Amniotic epithelial cell (primary cell): ENCODE measurements around the gene ATG101.
"Not testable (repeated sequence)": the region's sequence is repeated elsewhere in the genome, so short reads cannot be mapped to it uniquely, and the experiment has no call there.

ENCODE experiments used
- DNase-seq: peaks from one replicate; pipeline ENCODE4 v3.0.0-alpha.2; 2010; ENCODE audit warnings: low read depth

The ATG101 gene

GRCh38 chr12:52097045-52097666, 27.4 kb downstream of the ATG101 start:
- no peak for DNase-seq

DNA sequence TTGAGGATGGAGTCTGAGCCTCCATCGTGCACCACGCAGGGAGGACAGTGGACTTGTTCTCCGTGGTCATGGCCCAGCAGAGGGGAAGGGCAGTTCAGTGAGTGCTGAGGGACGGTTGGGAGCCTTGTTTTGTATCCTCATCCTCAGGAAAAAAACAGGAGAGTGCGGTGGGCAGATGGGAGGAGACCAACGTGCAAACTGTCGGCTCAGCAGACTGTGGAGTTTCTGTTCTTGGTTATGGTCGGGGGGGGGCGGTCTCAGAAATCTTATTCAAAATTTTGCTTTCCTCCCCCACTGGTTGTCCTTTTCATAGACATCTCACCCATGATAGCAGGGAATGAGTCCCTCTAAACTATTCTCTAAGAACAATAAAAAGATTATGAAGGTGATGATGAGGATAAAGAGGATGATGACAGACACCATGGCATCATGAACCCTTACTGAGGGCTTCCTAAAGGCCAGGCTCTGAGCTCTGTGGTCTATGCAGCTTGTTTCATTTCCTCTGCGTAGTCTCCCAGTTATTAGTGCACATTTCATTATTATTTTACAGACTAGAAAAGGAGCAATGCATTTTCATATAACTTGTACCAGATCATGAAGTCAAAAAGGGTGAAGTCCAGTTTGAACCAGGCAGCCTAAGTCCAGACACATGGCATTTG, 34.8 kb downstream of the ATG101 start:
- DNase-seq = not testable (repeated sequence)

GRCh38 chr12:52116222-52117125, 46.7 kb downstream of the ATG101 start:
- DNase-seq = not testable (repeated sequence)

DNA sequence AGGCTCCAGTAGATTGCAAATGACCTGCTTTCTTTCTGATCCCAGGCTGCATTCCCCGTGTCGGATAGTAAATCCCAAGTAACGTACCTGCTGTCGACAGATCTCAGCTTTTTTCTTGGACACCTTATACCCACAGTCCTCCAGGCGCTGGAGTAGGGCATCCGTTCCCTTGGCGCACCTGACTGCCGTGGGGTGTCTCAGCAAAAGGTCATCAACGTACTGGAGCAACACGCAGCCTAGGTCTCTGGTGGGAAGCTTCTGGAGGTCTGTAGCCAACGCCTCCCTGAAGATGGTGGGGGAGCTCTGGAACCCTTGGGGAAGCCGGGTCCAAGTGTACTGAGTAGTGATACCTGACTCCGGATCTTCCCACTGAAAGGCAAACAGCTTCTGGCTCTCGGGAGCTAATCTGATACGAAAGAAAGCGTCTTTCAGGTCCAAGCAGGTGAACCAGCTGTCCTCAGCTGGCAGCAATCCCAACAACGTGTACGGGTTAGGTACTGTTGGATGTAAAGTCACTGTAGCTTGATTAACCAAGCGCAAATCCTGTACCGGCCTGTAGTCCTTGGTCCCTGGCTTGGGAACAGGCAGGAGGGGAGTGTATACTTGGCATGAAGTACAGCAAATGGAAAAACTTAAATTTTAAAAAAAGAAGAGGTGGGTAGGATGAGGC, 48.2 kb downstream of the ATG101 start:
- not testable (repeated sequence) for DNase-seq

GRCh38 chr12:52119398-52120254, 49.8 kb downstream of the ATG101 start:
- no peak for DNase-seq

- DNase-seq = no peak
Measured at GRCh38 chr12:52120951-52121823, 51.4 kb downstream of the ATG101 start.

- DNase-seq = peak; percentile 31
Measured at GRCh38 chr12:52121824-52122539, 52.2 kb downstream of the ATG101 start.

DNA sequence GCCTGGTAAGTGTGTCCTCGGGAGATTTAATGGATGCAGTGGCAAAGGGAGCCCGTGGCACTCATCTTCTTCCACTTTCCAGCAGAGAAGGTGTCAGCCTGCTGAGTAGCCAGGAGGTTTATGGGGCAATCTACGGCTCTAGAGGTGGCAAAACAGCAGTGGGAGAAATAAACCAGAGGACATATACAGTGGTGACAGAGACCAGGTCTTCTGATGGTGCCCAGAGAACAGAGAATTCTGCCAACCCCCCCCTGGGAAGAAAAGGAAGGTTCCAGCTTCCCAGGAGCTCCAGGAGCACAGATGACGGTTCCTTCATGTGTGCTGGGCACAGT, 52.7 kb downstream of the ATG101 start:
- DNase-seq = no peak

DNA sequence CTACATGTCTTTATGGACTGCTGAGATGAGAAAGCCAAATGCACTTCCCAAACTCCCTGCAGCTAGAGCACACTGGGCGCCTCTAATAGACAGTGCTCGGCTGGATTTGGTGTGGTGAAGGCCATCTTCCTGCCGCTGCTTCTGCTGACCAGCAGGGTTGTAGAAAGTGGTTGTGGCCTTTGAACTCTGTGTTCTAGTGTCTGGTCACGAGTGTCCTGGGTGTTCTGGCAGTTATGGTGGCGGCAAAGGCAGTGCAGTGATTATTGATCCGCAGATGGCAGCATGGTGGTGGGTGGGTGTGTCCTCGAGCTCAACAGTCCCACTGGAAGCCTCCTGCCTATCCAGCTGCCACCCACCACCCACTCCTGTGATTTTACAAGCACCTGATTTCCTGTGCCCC, 53.1 kb downstream of the ATG101 start:
- DNase-seq = no peak

GRCh38 chr12:52123487-52124186, 53.9 kb downstream of the ATG101 start:
- DNase-seq = no peak

DNA sequence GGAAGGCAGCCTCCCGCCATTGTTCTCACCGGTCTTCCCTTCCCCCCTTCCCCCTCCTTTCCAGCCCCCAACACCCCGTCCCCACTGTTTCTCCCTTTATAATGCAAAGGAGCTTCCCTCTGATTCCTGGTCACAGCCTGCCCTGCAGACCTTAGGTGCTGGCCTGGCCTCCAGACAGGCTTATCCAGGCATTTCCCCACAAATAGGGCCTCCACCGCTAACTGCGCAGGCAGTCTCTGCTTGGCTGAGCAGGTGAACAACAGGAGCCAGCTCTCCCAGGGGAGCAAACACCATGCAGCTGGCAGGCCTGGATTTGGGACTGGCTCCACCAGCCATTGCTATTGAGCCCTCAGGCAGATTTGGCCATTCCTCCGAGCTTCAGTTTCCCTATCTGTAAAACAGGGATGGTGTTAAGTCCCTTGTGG, 55.7 kb downstream of the ATG101 start:
- DNase-seq = no peak

- DNase-seq = no peak
Measured at GRCh38 chr12:52126050-52126604, 56.3 kb downstream of the ATG101 start.
